GM19043 (cell line): ENCODE measurements around the gene KIF21B.

Experiments used
- ATAC-seq: cut with Tn5 transposase; IDR thresholded peaks from one replicate; pipeline ENCODE4 v1.9.1; 2021; ENCODE audit warnings: low read depth; ENCODE audit not compliant: unreplicated experiment

KIF21B gene

DNA sequence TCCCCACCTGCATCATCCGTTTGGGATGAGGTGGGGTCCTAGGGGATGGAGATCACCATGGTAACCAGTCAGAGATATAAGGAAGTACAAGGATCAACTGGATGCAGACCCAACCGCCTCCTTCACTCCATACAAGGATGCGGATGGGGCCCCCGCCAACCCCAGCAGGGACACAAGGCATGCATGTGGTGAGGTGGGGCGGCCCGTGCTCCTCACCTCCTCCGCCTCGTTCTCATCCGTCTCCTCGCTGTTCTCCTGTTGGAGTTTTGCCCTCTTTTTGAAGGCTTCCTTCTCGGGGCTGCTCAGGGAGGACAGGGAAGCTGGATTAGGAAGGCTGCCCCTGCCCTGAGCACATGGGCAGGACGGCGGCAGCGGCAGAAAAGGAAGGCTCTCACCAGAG lies 23.8 kb downstream of the KIF21B start:
- no peak for ATAC-seq

DNA sequence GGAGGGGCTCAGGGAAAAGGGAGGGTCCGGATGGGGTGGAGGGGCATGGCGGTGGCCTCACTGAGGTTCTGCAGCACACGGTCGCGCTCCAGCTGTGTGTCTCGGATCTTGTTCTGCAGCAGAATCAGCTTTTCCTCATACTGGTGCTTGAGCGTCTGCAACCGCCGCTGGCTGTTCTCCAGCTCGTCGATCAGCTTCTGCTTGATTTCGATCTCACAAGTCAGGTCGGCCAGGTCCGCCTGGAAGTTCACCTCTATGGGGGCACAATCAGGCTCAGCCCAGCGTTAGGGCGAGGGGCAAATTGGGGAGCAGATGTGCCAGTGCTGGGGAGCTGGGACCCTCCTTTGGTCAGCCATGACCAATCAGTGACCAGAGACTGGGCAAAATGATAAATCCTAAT lies 25.2 kb downstream of the KIF21B start:
- ATAC-seq, result no peak

DNA sequence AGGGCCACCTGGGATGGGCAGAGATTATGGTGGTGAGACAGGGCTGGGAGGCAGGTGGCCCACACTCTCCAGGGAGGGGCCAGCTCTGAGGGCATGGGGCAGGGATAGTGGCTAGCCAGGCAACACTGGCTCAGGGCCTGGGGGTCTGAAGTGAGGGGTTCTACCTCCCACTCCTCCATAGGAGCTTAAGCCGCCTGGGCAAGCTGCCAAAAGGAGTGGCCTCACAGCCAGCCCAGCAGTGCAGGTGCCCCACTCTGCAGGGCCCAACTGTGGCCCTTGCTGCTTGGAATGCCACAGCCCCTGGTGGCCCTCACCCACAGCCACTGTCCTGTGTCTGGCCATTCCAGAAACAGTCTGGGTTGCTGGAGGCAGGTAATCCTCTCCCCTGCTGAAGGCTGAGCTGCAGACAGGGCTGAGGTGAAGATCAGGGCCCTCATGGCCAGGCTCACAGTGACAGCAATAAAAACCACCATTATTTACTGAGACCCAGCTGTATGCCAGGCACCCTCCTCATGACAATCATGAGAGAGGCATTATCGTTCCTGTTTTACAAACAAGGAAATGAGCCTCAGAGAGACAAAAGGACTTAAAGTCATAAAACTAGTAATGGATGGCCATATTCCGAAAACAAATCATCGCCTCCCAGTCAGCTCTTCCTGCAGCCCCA lies 31.0 kb downstream of the KIF21B start:
- no peak for ATAC-seq

DNA sequence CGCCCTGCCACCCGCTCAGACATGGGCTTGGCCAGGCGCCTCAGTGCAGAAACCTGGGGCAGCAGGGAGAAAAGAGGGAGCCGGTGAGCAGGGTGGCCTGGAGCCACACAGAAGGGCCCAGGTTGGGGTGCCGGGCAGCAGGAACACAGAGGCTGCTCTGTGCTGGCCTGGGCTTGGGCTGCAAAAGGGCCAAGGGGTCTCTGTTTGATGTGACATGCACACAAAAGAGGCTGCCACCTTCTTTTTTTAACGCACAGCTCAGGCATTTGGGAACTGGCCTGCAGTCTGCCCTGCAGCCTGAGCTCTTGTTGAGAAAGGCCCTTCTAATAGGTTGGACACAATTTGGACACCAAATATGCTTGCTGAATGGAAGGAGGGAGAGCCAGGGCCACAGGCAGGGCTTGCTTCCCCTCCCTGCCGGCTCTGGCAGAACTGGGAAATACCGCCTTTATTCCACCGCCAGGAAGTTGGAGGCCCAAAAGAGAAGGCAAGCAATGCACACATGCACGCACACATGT lies 32.4 kb downstream of the KIF21B start:
- ATAC-seq, result no peak

DNA sequence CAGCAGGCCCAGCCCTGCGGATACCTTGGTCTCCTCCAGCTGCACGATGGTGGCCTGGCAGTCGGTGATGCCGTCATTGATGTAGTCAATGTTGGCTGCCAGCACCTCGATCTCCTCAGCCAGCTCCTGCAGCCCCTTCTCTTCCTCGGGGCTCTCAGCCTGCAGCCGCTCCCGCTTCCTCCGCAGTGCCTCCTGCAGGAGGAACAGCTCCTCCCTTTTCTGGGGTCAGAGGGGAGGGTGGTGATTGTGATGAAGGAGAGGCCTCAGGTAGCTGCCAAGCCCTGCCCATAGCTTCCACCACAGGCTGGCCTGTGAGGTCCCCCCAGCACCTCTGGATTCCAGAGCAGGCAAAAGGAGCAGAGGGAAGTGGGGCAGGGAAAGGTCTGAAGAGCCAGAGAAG lies 33.4 kb downstream of the KIF21B start:
- ATAC-seq, result no peak

DNA sequence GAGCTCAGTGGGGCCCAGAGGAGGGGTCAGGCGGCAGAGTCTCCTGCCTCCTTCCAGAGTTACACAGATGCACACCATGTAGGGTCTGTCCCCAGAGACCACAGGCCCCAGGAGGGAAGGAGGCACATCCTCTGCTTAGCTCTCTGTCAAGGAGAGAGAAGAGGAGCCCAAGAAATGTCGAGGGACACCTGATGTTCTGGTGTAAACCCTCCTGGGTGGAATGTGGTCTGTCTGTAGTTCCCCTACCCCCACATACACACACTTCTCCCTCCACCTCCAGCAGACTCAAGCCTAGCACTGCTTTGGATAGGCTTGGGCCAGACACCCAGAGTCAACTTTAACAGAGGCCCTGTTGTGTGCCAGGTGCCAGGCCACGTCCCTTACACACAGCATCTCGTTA lies 34.2 kb downstream of the KIF21B start:
- no peak for ATAC-seq

DNA sequence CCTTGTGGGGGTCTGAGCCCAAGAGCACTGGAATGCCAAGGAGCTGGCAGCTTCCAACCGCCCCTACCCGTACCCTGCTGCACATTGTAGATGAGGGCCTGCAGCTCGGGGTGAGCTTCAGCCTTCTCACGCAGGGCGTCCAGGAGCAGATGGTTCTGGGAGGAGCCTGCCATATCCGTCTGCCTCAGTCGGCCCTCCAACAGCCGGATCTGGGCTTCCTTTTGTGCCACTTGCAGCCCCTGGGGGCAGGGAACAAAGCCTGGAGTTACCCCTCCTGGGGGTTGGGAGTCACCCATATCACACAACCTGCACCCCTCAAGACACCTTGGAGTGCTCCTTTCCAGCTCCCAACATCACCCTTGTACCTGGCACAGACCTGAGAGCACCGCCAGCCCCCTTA lies 34.8 kb downstream of the KIF21B start:
- ATAC-seq, result no peak

DNA sequence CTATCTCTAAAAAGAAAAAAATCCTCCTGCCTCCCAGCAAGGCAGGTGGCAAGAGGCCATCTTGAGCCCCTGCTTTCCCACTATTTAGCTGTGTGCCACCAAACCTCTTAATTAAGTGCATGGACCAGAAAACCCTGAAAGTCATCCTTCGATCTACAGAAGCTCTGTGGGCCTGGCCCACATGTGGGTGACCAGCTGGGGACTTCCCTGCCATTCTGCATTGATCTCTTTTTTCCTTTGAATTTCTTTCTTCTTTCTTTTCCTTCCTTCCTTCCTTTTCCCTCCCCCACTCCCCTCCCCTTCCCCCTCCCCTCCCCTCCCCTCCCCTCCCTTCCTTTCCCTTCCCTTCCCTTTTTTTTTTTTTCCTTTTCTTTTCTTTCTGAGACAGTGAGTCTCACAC lies 38.0 kb downstream of the KIF21B start:
- ATAC-seq, result no peak

DNA sequence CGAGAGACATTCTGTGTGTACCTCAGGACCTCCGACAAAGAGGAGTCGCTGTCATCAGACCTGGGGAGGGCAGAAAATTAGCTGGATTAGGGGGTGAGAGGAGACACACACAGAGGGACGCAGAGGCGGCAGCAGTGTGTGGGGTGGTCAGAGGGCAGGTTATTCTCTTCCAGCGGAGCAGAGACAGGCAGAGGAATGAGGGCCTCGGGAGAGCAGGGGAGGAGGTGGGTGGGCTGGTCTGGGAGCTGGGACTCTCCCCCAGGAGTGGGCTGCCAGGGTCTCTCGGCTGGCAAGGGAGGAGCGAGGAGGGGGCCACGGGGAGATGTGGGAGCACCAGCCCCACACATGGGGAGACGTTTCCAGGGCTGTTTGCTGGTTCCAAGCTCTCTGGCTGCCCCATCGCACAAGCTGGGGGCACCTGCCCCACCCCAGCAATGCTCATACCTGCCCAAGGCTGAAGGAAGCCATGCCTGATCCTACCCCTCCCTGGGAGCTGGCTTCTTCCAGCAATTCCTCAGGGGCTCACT lies 40.4 kb downstream of the KIF21B start:
- no peak for ATAC-seq

DNA sequence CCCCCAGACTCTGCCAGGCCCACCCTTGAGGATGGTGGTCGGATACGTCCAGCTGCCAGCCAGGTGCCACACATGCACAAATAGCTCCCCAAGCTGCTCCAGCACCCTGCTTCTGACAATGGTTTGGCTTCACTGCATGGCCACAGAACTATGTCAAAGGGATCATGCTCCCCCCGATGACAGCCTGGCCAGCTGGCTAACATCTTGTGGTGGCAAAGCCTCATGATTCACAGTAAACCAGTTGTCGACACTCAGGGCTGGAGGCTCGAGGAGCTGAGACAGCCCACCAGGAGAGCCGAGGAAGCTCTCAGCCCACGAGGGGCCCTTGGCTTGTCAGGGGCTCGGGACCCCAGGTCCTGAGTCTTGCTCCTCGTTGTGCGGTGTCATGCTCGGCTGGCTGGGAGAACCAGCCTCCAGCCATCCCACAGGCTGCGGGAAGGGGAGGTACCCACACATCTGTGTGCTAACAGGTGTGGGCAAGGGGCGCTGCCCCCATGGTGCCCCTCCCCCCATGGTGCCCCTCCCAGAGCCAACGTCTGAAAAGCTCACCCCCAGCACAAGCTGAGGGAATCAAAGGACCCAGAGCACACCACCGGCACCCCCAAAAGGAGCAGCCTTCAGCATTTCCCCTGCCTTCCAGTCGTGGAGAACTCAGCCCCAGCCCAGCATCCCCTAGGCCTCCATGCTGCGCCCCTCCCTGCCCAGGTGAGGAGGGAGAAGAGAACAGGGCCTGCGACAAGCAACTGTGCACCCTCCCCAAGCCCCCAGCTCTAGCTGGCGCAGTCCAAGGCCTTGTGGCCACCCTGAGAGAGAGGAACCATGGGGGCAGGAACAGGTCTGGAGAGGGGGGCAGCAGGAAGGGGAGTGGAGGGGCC lies 41.2 kb downstream of the KIF21B start:
- ATAC-seq, result no peak

DNA sequence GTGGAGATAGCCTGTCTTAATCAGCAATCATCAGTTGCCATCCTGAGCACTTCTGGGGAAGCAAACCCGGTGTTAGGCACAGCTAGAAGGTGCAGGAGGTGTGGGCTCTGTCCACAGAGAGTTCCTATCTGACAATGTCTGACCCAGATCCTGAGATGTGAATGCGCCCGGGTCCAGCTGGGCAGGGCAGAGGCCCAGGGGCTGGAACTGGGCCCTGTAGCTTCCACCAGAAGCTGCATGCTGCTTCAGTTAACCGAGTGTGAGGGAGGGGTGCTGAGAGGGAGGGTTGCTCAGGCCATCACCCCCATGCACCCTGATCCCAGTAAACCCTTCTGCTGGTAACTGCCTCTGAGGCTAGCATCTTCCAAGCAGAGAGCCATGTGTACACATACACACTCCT lies 42.2 kb downstream of the KIF21B start:
- ATAC-seq, result no peak

DNA sequence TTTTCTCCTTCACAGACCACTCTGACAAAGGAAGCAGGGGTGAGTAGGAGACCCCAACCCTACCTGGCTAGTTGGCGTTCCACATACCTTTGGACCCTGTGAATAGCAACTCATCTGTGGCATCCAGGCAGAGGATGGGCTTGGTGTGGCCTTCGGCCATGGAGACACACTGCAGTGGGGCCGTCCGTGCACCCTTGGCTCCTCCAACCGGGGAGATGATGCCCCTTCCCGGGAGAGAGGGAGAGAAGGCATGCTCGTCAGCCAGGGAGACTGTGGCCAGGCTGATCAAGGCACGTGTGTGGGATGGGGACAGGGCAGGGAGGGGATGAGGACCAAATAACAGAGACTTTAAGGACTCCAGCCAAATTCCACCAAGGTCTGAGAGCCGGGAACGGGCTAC lies 42.6 kb downstream of the KIF21B start:
- no peak for ATAC-seq

DNA sequence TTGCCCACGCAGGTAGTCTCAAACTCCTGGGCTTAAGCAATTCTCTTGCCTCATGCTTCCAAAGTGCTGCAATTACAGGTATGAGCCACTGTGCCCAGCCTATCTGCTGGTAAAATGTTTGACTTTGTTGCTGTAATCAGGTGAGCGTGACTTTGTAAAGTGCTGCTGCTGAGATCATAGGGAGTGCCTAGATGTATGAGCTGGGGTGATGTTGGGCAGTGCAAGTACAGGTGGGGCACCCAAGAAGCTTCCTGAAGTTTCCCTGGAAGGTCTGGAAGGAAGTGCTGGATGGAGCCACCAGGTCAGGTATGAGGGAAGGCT lies 43.1 kb downstream of the KIF21B start:
- ATAC-seq, result no peak

DNA sequence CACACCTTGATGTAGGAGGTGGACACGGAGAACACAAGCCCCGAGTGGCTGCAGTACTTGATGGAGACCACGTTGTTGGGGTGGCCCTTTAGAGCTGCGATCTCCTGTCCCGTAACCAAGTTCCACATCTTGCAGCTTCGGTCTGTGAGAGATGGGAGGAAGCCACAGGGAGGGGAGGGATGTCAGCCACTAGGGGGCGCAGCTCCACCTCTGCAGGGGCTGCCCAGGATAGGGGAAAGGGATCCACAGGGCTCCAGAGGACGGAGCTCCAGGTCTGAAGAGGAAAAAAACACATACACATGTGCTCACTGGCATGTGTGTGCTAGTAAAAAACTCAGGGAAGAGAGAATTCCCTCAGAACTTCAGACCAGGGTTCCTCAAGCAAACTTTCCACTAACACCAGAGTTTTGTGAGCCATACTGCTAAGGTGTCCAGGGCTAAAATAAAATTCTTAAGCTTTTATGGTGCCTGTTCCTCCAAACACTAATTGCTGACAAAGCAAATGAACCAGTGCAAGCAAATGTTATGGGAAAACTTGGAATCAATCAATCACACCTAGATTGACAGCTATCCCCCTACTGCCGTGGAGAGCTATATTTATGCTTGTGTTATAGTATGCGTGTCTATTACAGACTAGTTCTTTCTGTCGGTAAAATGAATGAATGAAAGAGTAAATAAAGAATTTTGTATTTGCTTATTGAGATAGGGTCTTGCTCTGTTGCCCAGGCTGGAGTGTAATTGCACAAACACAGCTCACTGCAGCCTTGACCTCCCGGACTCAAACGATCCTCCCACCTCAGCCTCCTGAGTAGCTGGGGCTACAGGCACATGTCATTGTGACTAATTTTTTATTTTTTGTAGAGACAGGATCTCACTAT lies 43.7 kb downstream of the KIF21B start:
- no peak for ATAC-seq

DNA sequence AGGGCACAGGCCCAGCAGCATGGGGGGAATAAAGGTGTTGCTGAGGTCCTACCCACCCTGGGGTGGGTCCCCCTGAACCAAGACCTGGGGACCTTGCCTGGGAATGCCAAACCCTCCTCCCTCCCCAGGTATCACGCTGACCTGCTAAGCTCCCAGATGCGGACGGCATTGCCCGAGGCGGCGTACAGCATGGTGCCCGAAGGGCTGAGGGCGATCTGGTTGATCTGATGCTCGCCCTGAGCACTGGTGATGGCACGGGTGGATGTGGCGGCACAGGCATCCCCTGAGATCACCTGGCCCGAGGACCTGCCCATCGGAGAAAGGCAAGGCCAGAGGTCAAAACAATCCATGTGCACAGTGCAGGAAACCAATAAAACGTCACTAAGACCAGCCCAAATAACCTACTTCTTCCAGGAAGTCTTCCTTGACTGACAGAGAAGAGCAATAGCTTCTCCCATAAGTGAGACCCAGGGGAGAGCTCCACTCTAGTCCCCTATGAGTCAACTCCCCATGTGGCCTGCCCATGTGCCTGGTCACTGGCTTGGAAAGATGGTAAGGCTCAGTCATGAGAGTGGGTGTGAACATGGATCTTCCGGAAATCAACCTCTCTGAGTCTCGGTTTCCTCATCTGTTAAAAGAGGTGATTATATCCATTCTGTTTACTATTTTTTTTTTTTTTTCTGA lies 46.3 kb downstream of the KIF21B start:
- ATAC-seq, result no peak

DNA sequence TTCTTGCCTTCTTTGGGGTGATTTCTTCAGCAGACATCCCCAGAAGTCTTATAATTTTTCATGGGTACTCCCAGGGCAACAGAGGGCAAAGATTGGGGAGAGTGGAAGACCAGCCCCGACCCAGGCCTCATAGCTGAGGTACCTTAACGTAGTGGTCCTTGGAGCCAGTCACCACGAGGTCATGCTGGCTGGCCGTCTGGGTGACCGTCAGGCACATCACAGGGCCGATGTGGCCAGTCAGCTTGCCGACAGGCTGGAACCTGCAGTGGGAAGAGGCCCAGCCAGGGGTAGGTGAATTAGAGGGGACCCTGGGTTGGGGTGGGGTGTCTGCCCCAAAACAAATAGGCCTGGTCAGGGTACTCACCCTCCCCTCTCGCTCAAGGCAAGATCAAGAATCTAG lies 46.9 kb downstream of the KIF21B start:
- no peak for ATAC-seq

DNA sequence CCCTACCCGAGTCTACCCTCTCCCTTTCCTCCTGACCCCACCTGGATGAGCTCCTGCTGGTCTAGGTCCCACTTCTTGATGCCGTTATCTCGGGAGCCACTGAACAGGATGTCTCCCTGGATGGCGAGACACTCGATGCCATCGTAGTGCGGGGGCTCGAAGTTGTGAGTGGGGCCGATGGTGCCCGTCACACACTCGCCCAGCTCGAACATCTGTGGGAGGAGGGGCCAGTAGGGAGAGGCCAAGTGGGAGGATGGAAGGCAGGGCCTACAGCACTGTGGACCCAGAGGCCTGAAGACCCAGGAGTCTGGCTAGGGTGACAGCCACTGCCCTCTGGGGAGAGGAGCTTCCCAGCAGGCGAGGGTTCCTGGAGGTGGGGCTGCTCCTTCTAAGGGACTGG lies 48.1 kb downstream of the KIF21B start:
- ATAC-seq, result no peak

DNA sequence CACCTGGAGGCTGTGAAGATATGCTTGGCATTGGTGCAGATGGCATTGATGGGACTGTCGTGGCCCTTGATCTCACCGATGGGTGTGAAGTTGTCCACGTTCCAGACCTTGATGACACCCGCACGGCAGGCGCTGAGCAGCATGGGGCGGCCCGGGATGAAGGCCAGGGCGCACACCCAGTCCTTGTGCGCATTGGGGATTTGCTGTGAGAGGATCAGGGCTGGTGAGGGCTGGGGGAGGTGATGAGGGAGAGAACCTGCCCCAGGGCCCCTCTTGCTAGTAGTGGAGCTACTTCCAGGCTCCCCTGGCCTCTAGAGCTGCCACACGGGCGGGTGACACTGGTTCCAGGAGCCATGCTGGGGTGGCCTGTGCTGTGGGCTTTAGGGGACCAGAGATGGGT lies 48.8 kb downstream of the KIF21B start:
- no peak for ATAC-seq

DNA sequence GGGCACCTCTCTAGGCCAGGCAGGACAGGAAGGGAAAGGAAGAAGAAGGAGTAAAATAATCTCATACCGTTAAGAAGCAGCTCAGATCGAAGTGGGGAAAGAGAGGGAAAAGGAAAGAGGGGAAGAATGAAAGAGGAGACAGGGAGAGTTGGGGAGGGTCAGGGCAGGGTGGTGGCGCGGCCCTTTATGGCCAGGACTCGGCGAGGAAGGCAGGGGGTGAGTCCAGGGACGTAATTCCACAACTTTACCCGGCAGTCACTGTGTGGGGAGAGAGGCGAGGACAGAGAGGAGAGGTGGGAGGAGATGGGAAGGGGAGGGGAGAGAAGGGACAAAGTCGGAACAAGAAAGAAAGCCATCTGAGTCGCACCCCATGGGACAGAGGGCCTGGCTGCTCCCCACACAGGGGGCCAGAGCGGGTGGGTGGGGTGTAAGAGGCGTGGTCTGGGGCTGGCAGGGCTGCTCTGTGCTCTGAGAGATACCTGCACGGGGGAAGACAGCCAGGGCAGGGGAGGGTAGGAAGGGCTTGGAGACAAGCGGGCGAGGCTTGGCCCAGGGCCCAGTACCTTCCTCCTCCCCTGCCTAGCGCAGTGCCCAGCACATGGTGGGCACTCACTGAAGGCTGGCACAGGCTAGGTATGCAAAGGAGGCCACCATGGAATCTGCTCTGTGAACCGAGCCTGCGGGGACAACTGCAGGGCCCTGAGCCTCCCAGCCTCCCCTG lies 49.4 kb downstream of the KIF21B start:
- no peak for ATAC-seq
